ENCODE measurements around the gene HDDC2.
"Not testable (repeated sequence)": the region's sequence is repeated elsewhere in the genome, so short reads cannot be mapped to it uniquely, and the experiment has no call there.

Gene HDDC2

GRCh38 chr6:125294036-125294435 lies 7.7 kb downstream of the HDDC2 start:
- TF ChIP-seq ZNF274 (IDR thresholded peaks at IDR 0.05; ENCODE audit: low read depth, low read length): no peak
- H3K4me3 ChIP-seq (ENCODE audit: low read length): no peak overlapping the region

GRCh38 chr6:125293587-125293986 lies 8.2 kb downstream of the HDDC2 start:
- no peak for TF ChIP-seq ZNF274 (IDR thresholded peaks at IDR 0.05; ENCODE audit: low read depth, low read length)
- no peak overlapping the region for H3K4me3 ChIP-seq (ENCODE audit: low read length)

- H3K4me3 ChIP-seq (ENCODE audit: low read length): no peak overlapping the region
- no peak for TF ChIP-seq ZNF274 (IDR thresholded peaks at IDR 0.05; ENCODE audit: low read depth, low read length)
Measured at GRCh38 chr6:125287718-125288117, 14.0 kb downstream of the HDDC2 start.

- H3K4me3 ChIP-seq (ENCODE audit: low read length): no peak overlapping the region
- TF ChIP-seq ZNF274 (IDR thresholded peaks at IDR 0.05; ENCODE audit: low read depth, low read length): no peak
Measured at GRCh38 chr6:125285936-125286335, 15.8 kb downstream of the HDDC2 start.

GRCh38 chr6:125285353-125285752 lies 16.4 kb downstream of the HDDC2 start:
- H3K4me3 ChIP-seq (ENCODE audit: low read length): no peak overlapping the region
- TF ChIP-seq ZNF274 (IDR thresholded peaks at IDR 0.05; ENCODE audit: low read depth, low read length): no peak

- not testable (repeated sequence) for H3K4me3 ChIP-seq (ENCODE audit: low read length)
Measured at GRCh38 chr6:125282470-125282869, 19.3 kb downstream of the HDDC2 start.

GRCh38 chr6:125280370-125281035 lies 21.3 kb downstream of the HDDC2 start:
- H3K4me3 ChIP-seq (ENCODE audit: low read length): not testable (repeated sequence)

- TF ChIP-seq ZNF274 (IDR thresholded peaks at IDR 0.05; ENCODE audit: low read depth, low read length): no peak
- no peak overlapping the region for H3K4me3 ChIP-seq (ENCODE audit: low read length)
Measured at GRCh38 chr6:125279961-125280360, 21.8 kb downstream of the HDDC2 start.

- no peak for TF ChIP-seq ZNF274 (IDR thresholded peaks at IDR 0.05; ENCODE audit: low read depth, low read length)
- no peak overlapping the region for H3K4me3 ChIP-seq (ENCODE audit: low read length)
Measured at GRCh38 chr6:125277838-125278237, 23.9 kb downstream of the HDDC2 start.

- no peak for TF ChIP-seq ZNF274 (IDR thresholded peaks at IDR 0.05; ENCODE audit: low read depth, low read length)
Measured at GRCh38 chr6:125275779-125276178, 26.0 kb downstream of the HDDC2 start.

GRCh38 chr6:125274935-125275334 lies 26.8 kb downstream of the HDDC2 start:
- no peak for TF ChIP-seq ZNF274 (IDR thresholded peaks at IDR 0.05; ENCODE audit: low read depth, low read length)
- H3K4me3 ChIP-seq (ENCODE audit: low read length): no peak overlapping the region

More at GRCh38 chr6:125275779-125276178, 26.0 kb downstream of the HDDC2 start:
- no peak overlapping the region for H3K4me3 ChIP-seq (ENCODE audit: low read length)

GRCh38 chr6:125273965-125274364 lies 27.8 kb downstream of the HDDC2 start:
- H3K4me3 ChIP-seq (ENCODE audit: low read length): no peak overlapping the region
- no peak for TF ChIP-seq ZNF274 (IDR thresholded peaks at IDR 0.05; ENCODE audit: low read depth, low read length)

- no peak for TF ChIP-seq ZNF274 (IDR thresholded peaks at IDR 0.05; ENCODE audit: low read depth, low read length)
- no peak overlapping the region for H3K4me3 ChIP-seq (ENCODE audit: low read length)
Measured at GRCh38 chr6:125273251-125273650, 28.5 kb downstream of the HDDC2 start.

- no peak for TF ChIP-seq ZNF274 (IDR thresholded peaks at IDR 0.05; ENCODE audit: low read depth, low read length)
- no peak overlapping the region for H3K4me3 ChIP-seq (ENCODE audit: low read length)
Measured at GRCh38 chr6:125271486-125272159, 30.1 kb downstream of the HDDC2 start.

- TF ChIP-seq ZNF274 (IDR thresholded peaks at IDR 0.05; ENCODE audit: low read depth, low read length): no peak
Measured at GRCh38 chr6:125270380-125270779, 31.4 kb downstream of the HDDC2 start.

More at GRCh38 chr6:125270380-125270779, 31.4 kb downstream of the HDDC2 start:
- no peak overlapping the region for H3K4me3 ChIP-seq (ENCODE audit: low read length)
